ENCODE data around the gene RTN4RL2.

Gene RTN4RL2

DNA sequence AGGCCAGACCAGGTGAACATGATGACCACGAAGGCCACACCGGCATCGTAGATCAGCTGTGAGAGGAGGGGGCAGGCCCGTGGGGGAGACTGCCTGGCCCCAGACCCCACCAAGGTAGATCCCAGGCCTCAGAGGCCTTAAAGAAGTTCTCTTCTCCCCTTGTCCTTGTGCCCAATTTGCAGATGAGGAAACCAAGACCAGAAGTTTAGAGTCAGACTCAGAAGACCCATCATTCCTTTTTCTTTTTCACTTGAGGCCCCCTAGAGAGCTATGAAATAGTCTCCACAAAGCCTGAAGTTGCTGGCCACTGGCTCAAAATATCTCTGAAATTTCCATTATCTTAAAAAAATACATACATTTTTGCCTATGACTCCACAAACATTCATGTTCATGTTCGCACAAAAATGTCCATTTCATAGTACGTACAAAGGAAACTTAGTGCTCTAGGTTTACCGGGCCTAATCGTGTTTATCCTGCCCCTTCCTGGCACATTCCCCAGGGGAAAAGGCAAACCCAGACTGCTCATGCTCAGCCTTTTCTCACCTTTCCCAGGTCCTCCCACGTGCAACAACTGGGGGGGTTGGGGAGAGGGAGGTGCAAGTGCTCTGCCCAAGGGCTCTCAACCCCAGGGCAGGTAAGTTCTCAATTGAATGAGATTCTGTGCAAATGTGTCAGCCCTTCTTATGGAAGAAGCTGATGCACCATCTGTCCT is 35.9 kb downstream of the RTN4RL2 start:
- no peak overlapping the region for H3K4me3 ChIP-seq (ENCODE audit: low read depth, low read length)
- no peak for DNase-seq (ENCODE audit: low read depth)
- TF ChIP-seq, protein P1, sequence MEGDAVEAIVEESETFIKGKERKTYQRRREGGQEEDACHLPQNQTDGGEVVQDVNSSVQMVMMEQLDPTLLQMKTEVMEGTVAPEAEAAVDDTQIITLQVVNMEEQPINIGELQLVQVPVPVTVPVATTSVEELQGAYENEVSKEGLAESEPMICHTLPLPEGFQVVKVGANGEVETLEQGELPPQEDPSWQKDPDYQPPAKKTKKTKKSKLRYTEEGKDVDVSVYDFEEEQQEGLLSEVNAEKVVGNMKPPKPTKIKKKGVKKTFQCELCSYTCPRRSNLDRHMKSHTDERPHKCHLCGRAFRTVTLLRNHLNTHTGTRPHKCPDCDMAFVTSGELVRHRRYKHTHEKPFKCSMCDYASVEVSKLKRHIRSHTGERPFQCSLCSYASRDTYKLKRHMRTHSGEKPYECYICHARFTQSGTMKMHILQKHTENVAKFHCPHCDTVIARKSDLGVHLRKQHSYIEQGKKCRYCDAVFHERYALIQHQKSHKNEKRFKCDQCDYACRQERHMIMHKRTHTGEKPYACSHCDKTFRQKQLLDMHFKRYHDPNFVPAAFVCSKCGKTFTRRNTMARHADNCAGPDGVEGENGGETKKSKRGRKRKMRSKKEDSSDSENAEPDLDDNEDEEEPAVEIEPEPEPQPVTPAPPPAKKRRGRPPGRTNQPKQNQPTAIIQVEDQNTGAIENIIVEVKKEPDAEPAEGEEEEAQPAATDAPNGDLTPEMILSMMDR (IDR thresholded peaks at IDR 0.05; ENCODE audit: control insufficient read depth, extremely low read depth, insufficient read depth) = no peak

DNA sequence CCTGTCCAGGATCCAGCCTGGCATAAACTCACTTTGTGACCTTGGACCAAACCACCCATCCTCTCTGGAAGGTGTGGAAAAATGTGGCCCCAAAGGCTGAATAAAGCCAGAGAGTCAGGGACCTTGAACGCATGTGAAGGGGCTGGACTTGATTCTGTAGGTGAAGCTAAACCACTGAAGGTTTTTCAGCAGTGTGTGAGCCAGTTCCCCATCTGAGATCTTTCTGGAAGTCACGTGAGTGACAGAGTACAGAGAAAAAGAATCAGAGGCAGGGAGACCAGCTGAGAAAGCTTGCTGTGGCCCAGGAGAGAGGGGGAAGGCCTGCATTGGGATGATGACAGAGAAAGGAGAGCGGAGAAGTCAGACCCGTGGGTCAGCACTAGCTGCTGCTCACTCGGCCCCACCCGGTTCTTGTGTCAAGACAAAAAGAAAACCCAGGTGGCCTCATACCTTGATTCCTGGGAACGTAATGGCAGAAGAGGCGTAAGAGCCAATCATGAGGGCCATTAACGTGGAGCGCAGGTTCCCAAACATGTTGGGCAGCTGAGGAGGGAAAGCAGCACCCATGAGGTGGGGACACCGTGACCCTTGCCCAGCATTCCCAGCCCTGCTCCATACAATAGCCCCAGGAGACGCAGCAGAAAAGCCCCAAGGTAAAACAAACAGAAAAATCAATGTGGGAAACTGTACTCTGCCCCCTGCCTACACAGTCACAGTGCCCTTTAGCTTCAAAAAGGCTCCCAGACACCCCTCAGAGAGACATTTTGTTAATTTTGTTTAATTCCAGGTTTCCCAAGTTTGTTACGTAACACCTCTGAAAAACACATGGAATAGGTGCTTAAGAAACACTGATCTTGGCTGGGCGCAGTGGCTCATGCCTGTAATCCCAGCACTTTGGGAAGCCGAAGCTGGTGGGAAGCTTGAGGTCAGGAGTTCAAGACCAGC is 37.2 kb downstream of the RTN4RL2 start:
- TF ChIP-seq, protein P1 (IDR thresholded peaks at IDR 0.05; ENCODE audit: control insufficient read depth, extremely low read depth, insufficient read depth) = no peak
- no peak for DNase-seq (ENCODE audit: low read depth)
- H3K4me3 ChIP-seq (ENCODE audit: low read depth, low read length) = no peak overlapping the region

DNA sequence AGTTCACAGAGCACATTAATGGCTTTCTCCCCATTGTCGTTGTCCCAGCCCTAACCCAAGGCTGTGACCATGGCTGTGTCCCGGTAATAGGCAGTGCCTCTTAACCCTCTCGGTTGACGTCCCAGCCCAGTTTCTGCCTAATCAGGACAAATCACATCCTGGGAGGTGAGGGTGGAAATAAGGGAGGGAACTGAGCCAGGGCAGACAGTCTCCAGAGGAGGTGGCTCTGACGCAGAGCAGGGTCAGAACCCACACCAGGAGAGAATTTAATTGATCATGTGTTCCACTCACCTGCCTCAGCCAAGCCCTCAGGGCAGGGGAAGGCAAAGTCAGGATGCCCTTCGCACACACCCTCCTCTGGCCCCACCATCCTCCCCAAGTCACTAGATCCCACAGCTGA is 38.2 kb downstream of the RTN4RL2 start:
- TF ChIP-seq, protein P1 (IDR thresholded peaks at IDR 0.05; ENCODE audit: control insufficient read depth, extremely low read depth, insufficient read depth) = no peak

DNA sequence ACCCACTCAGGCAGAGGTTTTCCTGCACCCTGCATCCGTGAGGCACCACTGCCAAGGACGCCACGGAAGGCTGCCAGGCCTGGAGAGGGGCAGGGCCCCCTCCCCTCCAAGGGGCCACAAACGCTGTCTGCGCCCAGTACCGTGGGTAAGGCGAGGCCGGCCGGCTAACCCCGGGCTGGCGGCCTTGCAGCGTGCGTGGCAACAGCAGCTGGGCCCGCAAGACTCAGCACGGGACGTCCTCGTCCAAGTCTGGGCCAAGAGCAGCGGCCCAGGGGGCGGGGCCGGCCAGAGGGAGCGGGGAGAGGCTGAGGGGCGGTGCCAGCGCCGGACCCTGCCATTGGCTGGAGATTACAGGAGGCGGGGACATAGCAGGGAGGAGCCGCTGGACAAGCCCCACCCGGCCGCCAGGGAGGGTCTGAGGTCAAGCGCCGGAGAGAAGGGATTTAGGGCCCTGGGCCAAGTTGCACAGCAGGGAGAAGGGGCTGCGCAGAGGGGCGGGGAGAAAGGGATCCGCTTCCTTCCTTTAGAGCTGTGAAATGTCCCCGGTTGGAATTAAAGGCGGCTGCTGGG is 39.2 kb downstream of the RTN4RL2 start:
- TF ChIP-seq, protein P1 (IDR thresholded peaks at IDR 0.05; ENCODE audit: control insufficient read depth, extremely low read depth, insufficient read depth) = no peak
- peak; percentile 88 for DNase-seq (ENCODE audit: low read depth)
- H3K4me3 ChIP-seq (ENCODE audit: low read depth, low read length) = 0 out of 2 replicates have a peak overlapping the region, but pooled peaks have one; percentile 21

More for the DNA sequence above, 38.2 kb downstream of the RTN4RL2 start:
- no peak overlapping the region for H3K4me3 ChIP-seq (ENCODE audit: low read depth, low read length)
- DNase-seq (ENCODE audit: low read depth) = no peak

DNA sequence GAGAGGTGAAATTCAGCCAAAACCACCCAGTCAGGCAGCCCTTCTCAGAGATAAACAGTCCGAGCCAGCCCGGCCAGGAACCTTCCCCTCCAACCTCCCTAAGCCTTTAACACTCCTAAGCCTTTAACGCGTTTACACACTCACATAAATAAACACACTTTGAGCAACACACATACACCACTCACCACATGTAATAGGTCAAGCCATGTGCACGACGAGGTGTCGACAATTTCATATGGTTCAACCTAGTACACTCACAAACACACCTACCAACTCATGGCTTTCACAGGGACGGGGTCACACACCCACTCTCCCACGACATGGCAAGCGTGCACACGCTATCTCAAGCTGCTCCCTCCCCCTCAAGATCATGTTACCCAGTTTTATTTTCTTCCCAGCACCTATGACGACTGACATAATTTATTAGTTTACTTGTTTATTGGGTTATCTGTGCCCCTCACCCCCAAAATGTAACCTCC is 39.7 kb downstream of the RTN4RL2 start:
- TF ChIP-seq, protein P1 (IDR thresholded peaks at IDR 0.05; ENCODE audit: control insufficient read depth, extremely low read depth, insufficient read depth) = no peak
- no peak for DNase-seq (ENCODE audit: low read depth)
- 0 out of 2 replicates have a peak overlapping the region, but pooled peaks have one; percentile 21 for H3K4me3 ChIP-seq (ENCODE audit: low read depth, low read length)

DNA sequence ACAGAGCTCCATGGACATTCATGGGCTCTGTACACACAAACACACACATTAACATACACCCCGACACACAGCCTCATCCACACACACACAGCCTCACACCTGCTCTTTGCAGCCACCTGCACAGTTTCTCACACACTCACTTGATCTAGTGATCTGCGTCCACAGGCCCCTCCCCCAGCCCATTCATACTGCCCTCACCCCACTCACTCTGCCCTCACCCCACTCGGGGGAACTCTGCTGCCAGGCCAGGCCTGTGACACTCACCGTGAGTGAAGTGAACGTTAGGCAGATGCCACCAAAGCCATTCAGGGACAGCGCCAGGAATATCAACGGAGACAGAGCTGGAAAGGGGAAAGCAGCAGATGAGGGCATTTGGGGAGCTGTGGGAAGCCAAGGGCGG is 40.2 kb downstream of the RTN4RL2 start:
- no peak for DNase-seq (ENCODE audit: low read depth)
- H3K4me3 ChIP-seq (ENCODE audit: low read depth, low read length) = no peak overlapping the region
- TF ChIP-seq, protein P1 (IDR thresholded peaks at IDR 0.05; ENCODE audit: control insufficient read depth, extremely low read depth, insufficient read depth) = no peak

Data from LNCaP clone FGC (cell line).